Psoas muscle (tissue), 8 donors: ENCODE measurements around the gene SETD3. TPM values are rescaled to one million over a fixed set of nuclear protein-coding genes. Genes with fewer than 3 reads are reported as not detected.

ENCODE experiments used
- ATAC-seq, 4 donors: fragments of 200-7000 bp; cut with Tn5 transposase; one replicate each; pipeline ENCODE4 v1.9.1; 2020; ENCODE audit warnings: moderate library complexity in 3 of 4, mild to moderate bottlenecking in 2 of 4
- DNase-seq, 2 donors: peaks; one replicate each; pipeline ENCODE4 v3.0.0-alpha.2; 2020
- H3K27ac ChIP-seq: fragments of 200-600 bp; one replicate; pipeline ENCODE4 v1.8.0; 2022
- H3K27me3 ChIP-seq, 3 donors: fragments of 200-600 bp in 1 of 3; one replicate each; pipeline versions ENCODE4 v1.6.1 to v1.8.0; 2013 to 2022; ENCODE audit warnings: low read length in 2 of 3, mild to moderate bottlenecking in 2 of 3, moderate library complexity in 1 of 3; ENCODE audit not compliant: insufficient read depth in 3 of 3
- H3K36me3 ChIP-seq, 2 donors: fragments of 200-600 bp in 1 of 2; one replicate each; pipeline versions ENCODE4 v1.6.1 to v1.8.0; 2013 to 2022; ENCODE audit warnings: low read depth in 1 of 2, mild to moderate bottlenecking in 1 of 2, moderate library complexity in 1 of 2; ENCODE audit not compliant: insufficient read depth in 1 of 2
- H3K4me1 ChIP-seq: fragments of 200-600 bp; one replicate; pipeline ENCODE4 v1.8.0; 2022
- H3K4me3 ChIP-seq: fragments of 200-600 bp; one replicate; pipeline ENCODE4 v1.8.0; 2022; ENCODE audit warnings: mild to moderate bottlenecking
- H3K9me3 ChIP-seq: fragments of 200-600 bp; one replicate; pipeline ENCODE4 v1.8.0; 2022
- WGBS, 3 donors: extraction: QIAGEN DNeasy Blood & Tissue Kit; methylation state at CpG; one replicate each; pipeline versions ENCODE4 v1.1.6 to v1.1.7; 2013; 5-methylcytosine and 5-hydroxymethylcytosine counted together
- intact Hi-C, 2 donors: fragments of 100-400 bp; cut with DNase I; formaldehyde crosslinking; loops; one replicate each; pipeline versions ENCODE4 v1.11.0 to v1.14.2; 2022
- polyA plus RNA-seq, 3 donors: library from polyadenylated mRNA; stranded (reverse); fragments of 200-250 nt; gene quantifications; one replicate each; pipeline ENCODE4 v1.2.3, GENCODE V29; 2013
- total RNA-seq, 4 donors: library from RNA; stranded (reverse); fragmentation: NEBNext Ultra II Directional in 2 of 4; extraction: Animal tissue kit (Norgen Biotek cat#: 25700) in 2 of 4; gene quantifications; one replicate each; pipeline versions ENCODE4 v1.2.1 to v1.2.4, GENCODE V29; 2021 to 2023
- TF ChIP-seq, protein P1 (sequence below): fragments of 200-600 bp; IDR thresholded peaks from one replicate; pipeline ENCODE4 v1.8.0; 2022; ENCODE audit warnings: antibody characterized with exemption
- donor health status: healthy with polysubstance abuse.
- donor health status: DM: no; HTN: no; CAD: no; lungs with moderate emphysema.
- donor health status: Bipolar disorder and iron deficiency.
- donor health status: healthy.
- donor health status: DM: yes; HTN: yes; CAD: no.
- donor health status: DM: no; HTN: no; CAD: no.
- donor health status: DM: no; HTN: no; CAD: no.
- donor health status: DM: yes; HTN: yes; CAD: no.

SETD3 gene
- total and polyA plus RNA-seq, 7 donors: 84.0 to 177 (median 123) TPM

DNA sequence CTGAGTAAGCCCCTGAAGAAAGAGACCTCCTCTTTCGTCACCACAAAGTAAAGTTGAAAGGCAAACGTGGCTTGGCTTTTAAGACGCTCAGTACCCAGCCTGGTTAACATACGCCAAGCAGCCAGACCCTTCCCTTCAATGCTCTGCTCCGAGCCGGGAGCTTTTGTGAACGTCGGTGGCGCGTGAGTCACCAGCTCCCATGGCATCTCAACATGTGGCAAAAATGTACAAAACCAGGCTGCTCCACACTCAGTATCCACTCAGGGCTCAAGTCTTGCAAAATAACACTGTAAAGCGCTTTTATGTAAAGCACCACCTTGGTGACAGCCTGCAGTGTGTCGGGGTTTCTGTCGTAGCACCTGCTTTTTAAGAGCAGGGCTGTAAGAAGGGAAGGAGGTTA, 89.0 kb downstream of the SETD3 start:
- ATAC-seq: no peak
- Histone ChIP-seq H3K4me1 (peaks cover 6% of the 10 kb centered on the region), H3K36me3 (peaks cover 4 to 17% of the 10 kb centered on the region in 2 donors), H3K27me3 (no peaks in the 10 kb centered on the region), H3K9me3 (no peaks in the 10 kb centered on the region), H3K27ac (no peak overlapping the region), H3K4me3 (no peak overlapping the region)
- no peak for DNase-seq
- TF ChIP-seq, protein P1, sequence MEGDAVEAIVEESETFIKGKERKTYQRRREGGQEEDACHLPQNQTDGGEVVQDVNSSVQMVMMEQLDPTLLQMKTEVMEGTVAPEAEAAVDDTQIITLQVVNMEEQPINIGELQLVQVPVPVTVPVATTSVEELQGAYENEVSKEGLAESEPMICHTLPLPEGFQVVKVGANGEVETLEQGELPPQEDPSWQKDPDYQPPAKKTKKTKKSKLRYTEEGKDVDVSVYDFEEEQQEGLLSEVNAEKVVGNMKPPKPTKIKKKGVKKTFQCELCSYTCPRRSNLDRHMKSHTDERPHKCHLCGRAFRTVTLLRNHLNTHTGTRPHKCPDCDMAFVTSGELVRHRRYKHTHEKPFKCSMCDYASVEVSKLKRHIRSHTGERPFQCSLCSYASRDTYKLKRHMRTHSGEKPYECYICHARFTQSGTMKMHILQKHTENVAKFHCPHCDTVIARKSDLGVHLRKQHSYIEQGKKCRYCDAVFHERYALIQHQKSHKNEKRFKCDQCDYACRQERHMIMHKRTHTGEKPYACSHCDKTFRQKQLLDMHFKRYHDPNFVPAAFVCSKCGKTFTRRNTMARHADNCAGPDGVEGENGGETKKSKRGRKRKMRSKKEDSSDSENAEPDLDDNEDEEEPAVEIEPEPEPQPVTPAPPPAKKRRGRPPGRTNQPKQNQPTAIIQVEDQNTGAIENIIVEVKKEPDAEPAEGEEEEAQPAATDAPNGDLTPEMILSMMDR: no peak
- 65 to 67% (median 65%) methylated on average over 13 of the region's 13 CpGs for WGBS, 3 donors
- intact Hi-C loops: no loop called here

DNA sequence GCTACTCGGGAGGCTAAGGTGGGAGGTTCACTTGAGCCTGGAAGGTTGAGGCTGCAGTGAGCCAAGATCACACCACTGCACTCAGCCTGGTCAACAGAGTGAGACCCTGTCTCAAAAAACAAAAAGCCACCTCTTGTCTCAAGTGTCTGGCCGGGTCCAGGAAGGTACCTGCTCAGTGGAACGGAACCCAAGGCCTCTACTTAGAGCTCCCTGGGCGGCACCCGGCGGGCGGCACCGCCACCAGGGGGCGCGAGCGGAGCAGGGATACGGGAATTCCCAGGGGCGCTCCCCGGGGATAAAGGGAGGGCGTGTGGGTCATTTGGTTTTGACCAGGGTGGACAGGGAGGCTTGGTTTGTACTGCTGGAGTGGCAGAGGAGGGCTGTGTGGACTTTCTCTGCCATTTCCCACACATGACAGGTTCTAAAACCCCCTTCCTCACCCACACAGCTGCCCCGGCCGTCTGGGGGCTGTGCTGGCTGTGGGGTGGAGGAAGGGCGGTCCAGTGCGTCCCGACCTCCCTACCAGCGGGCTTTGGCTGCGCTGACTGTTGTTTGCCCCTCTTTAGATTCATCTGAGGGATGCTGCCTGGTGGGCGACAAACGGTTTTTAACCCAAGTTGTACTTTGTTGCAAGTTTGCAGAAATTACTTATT, 91.4 kb downstream of the SETD3 start:
- peaks cover 0 to 17% (median 5%) of the 10 kb centered on the region in 3 donors for H3K27me3 ChIP-seq
- no peak overlapping the region for H3K27ac ChIP-seq
- 16 to 26% (median 16%) methylated on average over 21 to 24 of the region's 24 CpGs for WGBS, 3 donors
- H3K4me1 ChIP-seq: no peaks in the 10 kb centered on the region
- TF ChIP-seq, protein P1: peak; percentile 62
- intact Hi-C loops: no loop called here
- DNase-seq (peak; percentile 62 to 66), ATAC-seq (peak; percentile 55 to 86 (median 76))
- H3K4me3 ChIP-seq: peak overlapping the region; percentile 11
- H3K9me3 ChIP-seq: no peaks in the 10 kb centered on the region
- peaks cover 0 to 5% of the 10 kb centered on the region in 2 donors for H3K36me3 ChIP-seq

DNA sequence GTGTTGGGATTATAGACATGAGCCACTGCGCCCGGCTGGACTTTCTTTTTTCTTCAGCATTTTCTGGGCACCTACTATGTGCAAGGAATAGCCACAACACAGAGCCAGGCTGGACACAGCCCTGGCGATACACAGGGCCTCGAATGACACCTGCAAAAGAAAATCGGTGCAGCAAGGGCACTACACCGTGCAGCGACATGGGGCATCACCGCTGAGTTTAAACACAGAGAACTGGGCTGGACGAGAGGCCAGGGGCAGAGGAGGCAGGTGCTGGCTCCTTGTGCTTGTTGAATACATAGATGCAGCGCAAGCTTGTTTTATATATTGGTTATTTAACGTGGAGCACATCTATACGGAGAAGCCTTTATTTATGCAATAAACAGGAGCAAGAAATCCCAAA, 92.4 kb downstream of the SETD3 start:
- intact Hi-C loops: no loop called here
- no peak for ATAC-seq
- no peak overlapping the region for H3K27ac ChIP-seq
- WGBS, 3 donors: 86 to 91% (median 86%) methylated on average over 12 of the region's 12 CpGs
- no peak for DNase-seq
- no peak overlapping the region for H3K4me3 ChIP-seq
- H3K9me3 ChIP-seq: no peaks in the 10 kb centered on the region
- peaks cover 0 to 21% (median 6%) of the 10 kb centered on the region in 3 donors for H3K27me3 ChIP-seq
- H3K36me3 ChIP-seq: no peaks in the 10 kb centered on the region
- TF ChIP-seq, protein P1: no peak
- no peaks in the 10 kb centered on the region for H3K4me1 ChIP-seq

DNA sequence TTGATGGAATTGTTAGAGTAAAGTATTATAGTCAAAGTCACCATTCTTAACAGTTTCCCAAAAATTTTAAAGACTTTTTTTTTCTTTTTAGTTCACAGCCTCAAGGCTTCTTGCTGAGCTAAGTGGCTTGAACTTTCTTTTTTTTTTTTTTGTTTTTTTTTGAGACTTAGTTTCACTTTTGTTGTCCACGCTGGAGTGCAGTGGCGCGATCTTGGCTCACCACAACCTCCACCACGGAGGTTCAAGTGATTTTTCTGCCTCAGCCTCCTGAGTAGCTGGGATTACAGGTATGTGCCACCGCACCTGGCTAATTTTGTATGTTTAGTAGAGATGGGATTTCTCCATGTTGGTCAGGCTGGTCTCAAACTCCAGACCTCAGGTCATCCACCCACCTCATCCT, 92.8 kb downstream of the SETD3 start:
- no peak overlapping the region for H3K4me3 ChIP-seq
- DNase-seq (no peak), ATAC-seq (no peak)
- TF ChIP-seq, protein P1: no peak
- no peaks in the 10 kb centered on the region for H3K36me3 ChIP-seq
- H3K9me3 ChIP-seq: no peaks in the 10 kb centered on the region
- no peaks in the 10 kb centered on the region for H3K4me1 ChIP-seq
- 77 to 87% (median 78%) methylated on average over 5 of the region's 5 CpGs for WGBS, 3 donors
- no peak overlapping the region for H3K27ac ChIP-seq
- intact Hi-C loops: no loop called here
- H3K27me3 ChIP-seq: peaks cover 0 to 23% (median 6%) of the 10 kb centered on the region in 3 donors
